Activated CD8-positive, alpha-beta memory T cell treated with anti-CD3 and anti-CD28 coated beads, Interleukin-2, amount 10 ng/mL, durations not matched to agents 7 days and 5 days (primary cell): Measurements from ENCODE around the gene MACROD2. TPM values are rescaled to one million over a fixed set of nuclear protein-coding genes. Genes with fewer than 3 reads are reported as not detected.

Experiments used
- ATAC-seq: fragments of 150-1000 bp; cut with Tn5 transposase; one replicate; pipeline ENCODE4 v1.10.0; 2021; ENCODE audit warnings: moderate library complexity
- CTCF ChIA-PET: fragments of 350-600 bp; sonication (Branson Sonifier 250); formaldehyde crosslinking; loops from one replicate; lab custom pipeline; 2021; ENCODE audit warnings: antibody characterized with exemption; lab: Charles Lee
- DNase-seq: peaks from one replicate; pipeline ENCODE4 v3.0.0-alpha.2; 2020
- H3K27ac Mint-ChIP-seq: one replicate; pipeline ENCODE4 v1.8.0; 2021; ENCODE audit warnings: mild to moderate bottlenecking, mixed read lengths
- H3K27me3 Mint-ChIP-seq: one replicate; pipeline ENCODE4 v1.8.0; 2021; ENCODE audit warnings: mixed read lengths
- H3K36me3 Mint-ChIP-seq: one replicate; pipeline ENCODE4 v1.8.0; 2021; ENCODE audit warnings: mild to moderate bottlenecking, mixed read lengths
- H3K4me1 Mint-ChIP-seq: one replicate; pipeline ENCODE4 v1.8.0; 2021; ENCODE audit warnings: mixed read lengths
- H3K4me3 Mint-ChIP-seq: one replicate; pipeline ENCODE4 v1.8.0; 2021; ENCODE audit warnings: mild to moderate bottlenecking, moderate library complexity, mixed read lengths
- H3K9me3 Mint-ChIP-seq: one replicate; pipeline ENCODE4 v1.8.0; 2022; ENCODE audit warnings: low read depth, mixed read lengths
- total RNA-seq, 2 experiments: library from RNA; stranded (reverse); gene quantifications; one replicate each; pipeline ENCODE4 v1.2.3, GENCODE V29; 2021

MACROD2 gene
- total RNA-seq, 2 experiments from 2014 or later, result not detected

- no peak for DNase-seq
- Mint-ChIP-seq H3K4me3 (no peak overlapping the region), H3K27me3 (no peaks in the 10 kb centered on the region), H3K9me3 (peaks cover 12% of the 10 kb centered on the region), H3K36me3 (no peaks in the 10 kb centered on the region), H3K4me1 (no peaks in the 10 kb centered on the region), H3K27ac (no peak overlapping the region)
- ATAC-seq, result no peak
- CTCF ChIA-PET, result no interaction called here
Measured at GRCh38 chr20:15317546-15318232, 1322.4 kb downstream of the MACROD2 start.

DNA sequence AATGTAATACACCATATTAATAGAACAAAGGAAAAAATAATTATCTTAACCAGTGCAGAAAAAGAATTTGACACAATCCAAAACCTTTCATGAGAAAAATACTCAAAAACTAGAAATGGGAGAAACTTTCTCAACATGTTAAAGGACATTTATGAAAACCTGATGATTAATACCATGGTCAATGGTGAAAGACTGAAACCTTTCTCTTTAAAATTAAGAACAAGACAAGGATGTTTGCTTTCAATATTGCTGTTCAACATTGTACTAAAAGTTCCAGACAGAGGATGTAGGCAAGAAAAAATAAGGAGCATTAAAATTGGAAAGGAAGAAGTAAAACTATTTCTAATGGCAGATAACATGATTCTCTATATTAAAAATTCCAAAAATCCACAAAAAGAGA is 1323.4 kb downstream of the MACROD2 start:
- Mint-ChIP-seq H3K9me3 (peaks cover 12% of the 10 kb centered on the region), H3K27me3 (no peaks in the 10 kb centered on the region), H3K36me3 (no peaks in the 10 kb centered on the region), H3K4me1 (no peaks in the 10 kb centered on the region), H3K27ac (no peak overlapping the region), H3K4me3 (no peak overlapping the region)
- CTCF ChIA-PET, result no interaction called here
- DNase-seq (no peak), ATAC-seq (no peak)

DNA sequence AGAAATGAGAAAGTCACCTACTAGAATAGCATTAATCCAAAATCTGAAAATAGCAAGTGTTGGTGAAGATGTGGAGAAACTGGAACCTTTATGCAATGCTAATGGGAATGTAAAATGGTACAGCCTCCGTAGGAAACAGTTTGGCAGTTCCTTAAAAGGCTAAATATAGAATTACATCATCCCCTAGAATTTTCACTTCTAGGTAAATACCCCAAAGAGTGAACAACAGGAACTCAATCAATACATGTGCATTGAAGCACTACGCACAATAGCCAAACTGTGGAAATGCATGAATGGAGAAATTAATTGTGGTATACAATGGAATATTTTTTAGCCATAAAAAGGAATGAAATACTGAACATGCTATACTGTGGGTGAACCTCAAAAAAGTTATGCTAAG is 1324.1 kb downstream of the MACROD2 start:
- Mint-ChIP-seq H3K4me1 (no peaks in the 10 kb centered on the region), H3K9me3 (peaks cover 10% of the 10 kb centered on the region)
- no peak for ATAC-seq

GRCh38 chr20:15320941-15321340 is 1325.6 kb downstream of the MACROD2 start:
- Mint-ChIP-seq H3K27me3 (no peaks in the 10 kb centered on the region), H3K36me3 (no peaks in the 10 kb centered on the region), H3K4me3 (no peak overlapping the region), H3K27ac (no peak overlapping the region), H3K9me3 (peaks cover 6% of the 10 kb centered on the region), H3K4me1 (no peaks in the 10 kb centered on the region)
- ATAC-seq (no peak), DNase-seq (no peak)
- CTCF ChIA-PET, result no interaction called here

More for the DNA sequence above, 1324.1 kb downstream of the MACROD2 start:
- no peaks in the 10 kb centered on the region for H3K36me3 Mint-ChIP-seq
- CTCF ChIA-PET, result no interaction called here
- no peak for DNase-seq
- H3K27ac Mint-ChIP-seq, result no peak overlapping the region
- H3K4me3 Mint-ChIP-seq, result no peak overlapping the region
- no peaks in the 10 kb centered on the region for H3K27me3 Mint-ChIP-seq

- no peak overlapping the region for H3K27ac Mint-ChIP-seq
- no peaks in the 10 kb centered on the region for H3K4me1 Mint-ChIP-seq
- no peaks in the 10 kb centered on the region for H3K27me3 Mint-ChIP-seq
- no peak for DNase-seq
- H3K4me3 Mint-ChIP-seq, result no peak overlapping the region
- CTCF ChIA-PET, result no interaction called here
- H3K9me3 Mint-ChIP-seq, result peaks cover 3% of the 10 kb centered on the region
- no peaks in the 10 kb centered on the region for H3K36me3 Mint-ChIP-seq
- no peak for ATAC-seq
Measured at GRCh38 chr20:15327123-15327522, 1331.8 kb downstream of the MACROD2 start.

GRCh38 chr20:15328084-15328483 is 1332.8 kb downstream of the MACROD2 start:
- no peak for DNase-seq
- CTCF ChIA-PET, result no interaction called here

DNA sequence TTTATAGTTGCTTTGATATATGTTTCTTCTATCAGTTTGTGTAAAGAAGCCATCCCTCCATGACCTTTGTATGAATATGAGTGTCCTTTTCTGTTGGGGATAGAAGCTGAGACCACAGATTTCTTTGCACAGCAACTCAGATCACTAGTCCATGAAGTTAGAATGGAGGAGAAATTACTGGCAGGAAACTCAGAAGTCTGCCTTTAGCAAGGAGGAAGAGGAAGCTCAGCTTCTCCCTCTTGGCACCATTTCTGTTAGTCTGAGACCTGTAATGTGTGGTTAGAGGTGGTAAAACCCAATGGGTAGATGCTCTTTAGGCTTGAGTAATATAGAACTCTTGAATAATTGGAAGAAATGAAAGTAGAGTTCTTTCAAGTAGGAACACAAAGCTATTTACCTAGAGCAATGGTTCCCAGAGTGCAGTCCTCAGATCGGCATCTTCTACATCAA is 1337.4 kb downstream of the MACROD2 start:
- CTCF ChIA-PET, result no interaction called here
- ATAC-seq (no peak), DNase-seq (no peak)
- no peaks in the 10 kb centered on the region for H3K36me3 Mint-ChIP-seq
- H3K4me3 Mint-ChIP-seq, result no peak overlapping the region
- H3K4me1 Mint-ChIP-seq, result no peaks in the 10 kb centered on the region
- peaks cover 3% of the 10 kb centered on the region for H3K9me3 Mint-ChIP-seq
- H3K27me3 Mint-ChIP-seq, result no peaks in the 10 kb centered on the region
- H3K27ac Mint-ChIP-seq, result no peak overlapping the region

More at GRCh38 chr20:15328084-15328483, 1332.8 kb downstream of the MACROD2 start:
- no peaks in the 10 kb centered on the region for H3K27me3 Mint-ChIP-seq
- H3K9me3 Mint-ChIP-seq, result peaks cover 3% of the 10 kb centered on the region
- no peaks in the 10 kb centered on the region for H3K4me1 Mint-ChIP-seq
- H3K36me3 Mint-ChIP-seq, result no peaks in the 10 kb centered on the region
- no peak overlapping the region for H3K27ac Mint-ChIP-seq
- no peak for ATAC-seq
- H3K4me3 Mint-ChIP-seq, result no peak overlapping the region

DNA sequence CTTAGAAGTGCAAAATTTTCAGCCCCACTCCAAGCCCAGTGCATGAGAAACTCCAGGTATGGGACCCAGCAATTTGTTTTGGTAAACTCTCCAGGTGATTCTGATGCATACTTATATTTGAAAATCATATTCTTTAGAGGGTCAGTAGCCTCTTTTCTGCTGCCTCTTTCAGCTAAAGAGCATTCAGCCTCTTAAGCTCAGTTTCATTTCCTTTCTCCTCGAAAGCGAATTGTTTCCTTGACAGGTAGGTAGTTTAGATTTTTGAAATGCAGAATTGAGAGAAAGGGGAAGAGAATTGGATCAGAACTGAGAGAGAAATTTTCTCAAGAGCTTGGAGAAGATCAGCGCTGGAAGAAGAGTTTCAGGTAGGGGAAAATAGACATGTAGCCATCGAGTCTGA is 1337.9 kb downstream of the MACROD2 start:
- H3K9me3 Mint-ChIP-seq, result peaks cover 8% of the 10 kb centered on the region
- no peak for DNase-seq
- no peak for ATAC-seq
- no peaks in the 10 kb centered on the region for H3K36me3 Mint-ChIP-seq
- CTCF ChIA-PET, result no interaction called here
- no peaks in the 10 kb centered on the region for H3K4me1 Mint-ChIP-seq
- no peaks in the 10 kb centered on the region for H3K27me3 Mint-ChIP-seq
- no peak overlapping the region for H3K4me3 Mint-ChIP-seq
- no peak overlapping the region for H3K27ac Mint-ChIP-seq

DNA sequence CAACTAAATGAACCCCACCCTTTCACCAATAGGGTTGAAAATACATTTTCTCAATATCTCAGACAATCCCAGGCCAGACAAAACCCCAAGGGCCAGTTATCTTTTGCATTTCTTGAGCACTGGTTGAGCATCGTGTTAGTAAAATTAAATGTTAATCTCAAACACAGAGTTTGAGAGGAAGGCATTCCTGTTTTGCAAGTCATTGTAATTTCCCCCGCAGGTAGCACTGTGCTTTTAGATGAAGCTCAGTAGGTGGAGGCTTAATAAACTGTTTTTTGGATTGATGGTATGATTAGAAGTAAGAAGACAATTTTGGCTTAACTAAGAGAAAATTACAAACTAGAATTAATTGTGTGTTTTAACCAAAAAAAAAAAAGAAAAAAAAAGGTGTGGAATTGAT is 1340.7 kb downstream of the MACROD2 start:
- DNase-seq (no peak), ATAC-seq (no peak)
- CTCF ChIA-PET, result no interaction called here
- Mint-ChIP-seq H3K36me3 (no peaks in the 10 kb centered on the region), H3K4me1 (no peaks in the 10 kb centered on the region), H3K4me3 (no peak overlapping the region), H3K27me3 (no peaks in the 10 kb centered on the region), H3K9me3 (peaks cover 8% of the 10 kb centered on the region), H3K27ac (no peak overlapping the region)

DNA sequence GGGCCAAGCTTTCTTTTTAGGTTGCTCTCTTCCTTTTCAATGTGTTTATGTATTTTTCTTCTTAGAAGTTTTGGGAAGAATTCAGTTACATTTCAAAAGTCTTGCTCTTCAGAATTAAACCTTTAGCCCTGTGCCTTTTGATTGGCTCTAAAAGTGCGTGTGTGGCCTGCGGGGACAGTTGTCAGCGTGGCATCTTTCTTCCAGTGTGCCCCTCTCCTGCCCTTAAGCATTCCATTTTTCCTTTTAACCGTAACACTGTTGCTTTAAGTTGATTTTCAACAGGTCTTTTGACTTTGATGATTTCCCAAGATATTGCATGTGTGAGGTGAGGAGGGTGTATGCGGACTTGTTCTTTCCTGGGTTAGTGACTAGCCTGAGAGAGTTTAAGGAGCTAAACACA is 1341.2 kb downstream of the MACROD2 start:
- ATAC-seq, result no peak
- Mint-ChIP-seq H3K4me1 (no peaks in the 10 kb centered on the region), H3K27me3 (no peaks in the 10 kb centered on the region), H3K9me3 (peaks cover 8% of the 10 kb centered on the region), H3K27ac (no peak overlapping the region), H3K4me3 (no peak overlapping the region), H3K36me3 (no peaks in the 10 kb centered on the region)
- CTCF ChIA-PET, result no interaction called here
- no peak for DNase-seq

DNA sequence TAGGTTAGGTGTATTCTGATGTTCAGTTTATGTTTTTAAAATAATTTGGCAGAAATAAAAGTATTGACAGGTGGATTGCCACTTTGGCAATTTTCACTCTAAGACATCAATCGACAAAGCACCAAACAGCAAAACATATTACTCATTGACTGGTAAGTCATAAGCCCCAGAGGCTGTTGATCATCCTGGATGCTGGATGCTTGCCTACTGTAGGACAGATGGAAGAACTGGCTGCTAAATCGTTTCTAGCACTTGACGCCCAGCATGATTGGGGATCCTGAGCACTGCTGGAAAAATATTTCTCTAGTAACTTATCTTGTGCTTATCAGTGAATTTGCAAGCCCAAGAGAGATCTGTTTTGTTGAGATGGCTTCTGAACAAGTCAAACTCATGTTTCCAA is 1343.9 kb downstream of the MACROD2 start:
- no peak for DNase-seq
- H3K4me3 Mint-ChIP-seq, result no peak overlapping the region
- H3K4me1 Mint-ChIP-seq, result no peaks in the 10 kb centered on the region
- ATAC-seq, result no peak
- H3K9me3 Mint-ChIP-seq, result peaks cover 12% of the 10 kb centered on the region
- CTCF ChIA-PET, result no interaction called here
- no peaks in the 10 kb centered on the region for H3K27me3 Mint-ChIP-seq
- no peak overlapping the region for H3K27ac Mint-ChIP-seq
- no peaks in the 10 kb centered on the region for H3K36me3 Mint-ChIP-seq

DNA sequence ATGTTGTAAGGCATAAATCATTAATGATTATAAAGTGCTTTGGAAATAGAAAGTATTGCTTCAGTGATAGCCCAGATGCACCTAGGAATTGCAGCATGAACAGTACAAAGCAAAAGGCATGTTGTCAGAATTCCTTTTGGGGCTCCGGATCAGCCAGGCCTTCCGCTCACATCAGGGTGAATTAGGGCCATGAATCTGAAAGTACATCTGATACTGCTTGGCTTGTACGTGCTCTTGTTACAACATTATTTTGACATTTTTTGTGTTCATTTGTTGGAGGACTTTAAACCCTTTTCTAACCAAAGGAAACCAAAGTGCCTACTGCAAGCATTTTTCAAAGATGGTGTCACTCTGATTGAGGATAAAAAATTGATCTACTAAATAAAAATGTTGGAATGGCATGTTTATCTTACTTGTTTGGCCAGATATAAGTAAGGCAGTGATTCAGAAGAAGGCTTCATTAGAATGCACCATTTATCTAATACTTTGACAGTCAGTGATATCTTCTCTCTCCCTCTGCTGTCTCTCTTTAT is 1347.7 kb downstream of the MACROD2 start:
- CTCF ChIA-PET, result no interaction called here
- H3K36me3 Mint-ChIP-seq, result no peaks in the 10 kb centered on the region

GRCh38 chr20:15345287-15345686 is 1350.0 kb downstream of the MACROD2 start:
- Mint-ChIP-seq H3K4me3 (no peak overlapping the region), H3K27ac (no peak overlapping the region), H3K4me1 (no peaks in the 10 kb centered on the region), H3K27me3 (no peaks in the 10 kb centered on the region), H3K9me3 (peaks cover 13% of the 10 kb centered on the region), H3K36me3 (no peaks in the 10 kb centered on the region)
- DNase-seq (no peak), ATAC-seq (no peak)
- CTCF ChIA-PET, result no interaction called here

More for the DNA sequence above, 1347.7 kb downstream of the MACROD2 start:
- Mint-ChIP-seq H3K4me3 (no peak overlapping the region), H3K27me3 (no peaks in the 10 kb centered on the region), H3K9me3 (peaks cover 13% of the 10 kb centered on the region), H3K4me1 (no peaks in the 10 kb centered on the region), H3K27ac (no peak overlapping the region)
- ATAC-seq (no peak), DNase-seq (no peak)

DNA sequence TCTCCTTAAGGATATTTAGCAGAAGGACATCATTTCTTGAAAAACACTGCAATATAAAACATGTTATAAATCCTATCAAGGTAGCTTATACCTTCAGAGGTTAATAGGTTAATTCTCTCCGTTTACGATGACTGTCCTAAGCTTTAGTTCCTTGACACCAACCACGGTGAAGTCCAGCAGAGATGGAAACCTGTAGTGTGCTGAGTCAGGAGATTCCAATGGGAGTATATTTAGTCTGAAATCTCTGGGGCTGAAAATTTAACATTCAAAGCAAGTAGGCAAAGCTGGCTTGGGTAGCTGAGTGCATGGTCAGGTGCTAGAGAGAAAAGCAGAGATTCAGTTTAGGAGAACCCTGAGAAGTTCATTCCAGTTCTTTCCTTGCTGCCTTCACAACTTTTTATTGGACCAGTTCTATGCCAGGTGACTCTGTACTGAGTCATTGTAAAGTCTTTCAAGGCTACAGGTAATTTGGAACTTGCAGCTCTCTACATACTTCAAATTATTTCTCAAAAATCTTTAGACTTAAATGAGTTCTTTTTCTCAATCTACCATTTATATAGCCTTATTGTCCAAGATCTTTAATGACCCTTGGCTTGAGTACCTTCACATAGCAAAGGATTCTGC is 1351.5 kb downstream of the MACROD2 start:
- CTCF ChIA-PET, result no interaction called here

More for the DNA sequence above, 1351.5 kb downstream of the MACROD2 start:
- DNase-seq (no peak), ATAC-seq (no peak)
- peaks cover 13% of the 10 kb centered on the region for H3K9me3 Mint-ChIP-seq
- H3K4me1 Mint-ChIP-seq, result no peaks in the 10 kb centered on the region
- no peaks in the 10 kb centered on the region for H3K27me3 Mint-ChIP-seq
- H3K4me3 Mint-ChIP-seq, result no peak overlapping the region
- H3K36me3 Mint-ChIP-seq, result no peaks in the 10 kb centered on the region
- no peak overlapping the region for H3K27ac Mint-ChIP-seq
